Measurements from ENCODE around the gene TESK1.

GRCh38 chr9:35652829-35653209 is 47.8 kb downstream of the TESK1 start:
- TF ChIP-seq EZH2 (IDR thresholded peaks at IDR 0.05; ENCODE audit: borderline replicate concordance, low read length) (no peak), CTCF (IDR thresholded peaks at IDR 0.05; ENCODE audit: low read length) (no peak)
